ENCODE results near the gene MAP3K14. TPM values are rescaled to one million over a fixed set of nuclear protein-coding genes. Genes with fewer than 3 reads are reported as not detected.

MAP3K14 gene
- total RNA-seq, 1 experiment from 2014 or later: 3.0 TPM

DNA sequence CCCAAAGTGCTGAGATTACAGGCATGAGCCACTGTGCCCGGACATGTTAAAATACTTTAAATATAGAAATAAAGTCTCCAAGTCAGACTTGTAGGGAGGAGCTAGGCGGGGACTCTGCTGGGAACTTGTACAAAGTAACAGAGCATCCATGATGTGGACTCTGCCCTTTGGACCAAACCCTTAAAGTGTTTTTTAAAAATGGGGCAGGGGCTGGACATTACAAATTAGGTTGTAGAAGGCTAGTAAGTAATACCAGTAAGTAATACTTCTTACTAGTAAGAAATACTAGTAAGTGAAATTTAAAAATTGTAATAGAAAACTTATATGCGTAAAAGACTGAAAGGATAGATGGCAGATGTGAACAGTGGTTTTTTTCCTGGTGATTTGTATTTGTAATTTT lies 45.2 kb downstream of the MAP3K14 start:
- Histone ChIP-seq H3K27me3 (replicated peaks; ENCODE audit: insufficient read depth, low read depth, low read length, poor library complexity) (no peaks in the 10 kb centered on the region), H3K4me3 (ENCODE audit: low read depth, low read length, poor library complexity, severe bottlenecking) (no peak overlapping the region), H3K4me1 (ENCODE audit: insufficient read depth, low read length, poor library complexity, severe bottlenecking) (no peaks in the 10 kb centered on the region), H3K9me3 (ENCODE audit: low read depth, low read length, poor library complexity, severe bottlenecking) (no peaks in the 10 kb centered on the region), H3K27ac (ENCODE audit: low read depth, low read length, poor library complexity, severe bottlenecking) (no peak overlapping the region), H3K36me3 (ENCODE audit: insufficient read depth, low read length, poor library complexity, severe bottlenecking) (no peaks in the 10 kb centered on the region)
- ChIA-PET CTCF (interaction anchor here (0.6 kb wide), 1 partner anchor 37 kb away, joined by 8 read pairs; no protein-coding TSS in a partner anchor), POLR2A (ENCODE audit: low non-redundant PET) (no interaction called here)
- no peak for DNase-seq (ENCODE audit: low spot score)
- no TSS peak for BruUV-seq (replicated peaks)
- intact Hi-C loops (cut with micrococcal nuclease; ENCODE audit: unreplicated experiment): no loop called here
- no peak for TF ChIP-seq EZH2 (IDR thresholded peaks at IDR 0.05; ENCODE audit: borderline replicate concordance, low read depth, low read length, poor library complexity, severe bottlenecking)
- TF ChIP-seq, protein P1, sequence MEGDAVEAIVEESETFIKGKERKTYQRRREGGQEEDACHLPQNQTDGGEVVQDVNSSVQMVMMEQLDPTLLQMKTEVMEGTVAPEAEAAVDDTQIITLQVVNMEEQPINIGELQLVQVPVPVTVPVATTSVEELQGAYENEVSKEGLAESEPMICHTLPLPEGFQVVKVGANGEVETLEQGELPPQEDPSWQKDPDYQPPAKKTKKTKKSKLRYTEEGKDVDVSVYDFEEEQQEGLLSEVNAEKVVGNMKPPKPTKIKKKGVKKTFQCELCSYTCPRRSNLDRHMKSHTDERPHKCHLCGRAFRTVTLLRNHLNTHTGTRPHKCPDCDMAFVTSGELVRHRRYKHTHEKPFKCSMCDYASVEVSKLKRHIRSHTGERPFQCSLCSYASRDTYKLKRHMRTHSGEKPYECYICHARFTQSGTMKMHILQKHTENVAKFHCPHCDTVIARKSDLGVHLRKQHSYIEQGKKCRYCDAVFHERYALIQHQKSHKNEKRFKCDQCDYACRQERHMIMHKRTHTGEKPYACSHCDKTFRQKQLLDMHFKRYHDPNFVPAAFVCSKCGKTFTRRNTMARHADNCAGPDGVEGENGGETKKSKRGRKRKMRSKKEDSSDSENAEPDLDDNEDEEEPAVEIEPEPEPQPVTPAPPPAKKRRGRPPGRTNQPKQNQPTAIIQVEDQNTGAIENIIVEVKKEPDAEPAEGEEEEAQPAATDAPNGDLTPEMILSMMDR (conservative IDR thresholded peaks at IDR 0.05; ENCODE audit: low read depth, low read length): no peak

DNA sequence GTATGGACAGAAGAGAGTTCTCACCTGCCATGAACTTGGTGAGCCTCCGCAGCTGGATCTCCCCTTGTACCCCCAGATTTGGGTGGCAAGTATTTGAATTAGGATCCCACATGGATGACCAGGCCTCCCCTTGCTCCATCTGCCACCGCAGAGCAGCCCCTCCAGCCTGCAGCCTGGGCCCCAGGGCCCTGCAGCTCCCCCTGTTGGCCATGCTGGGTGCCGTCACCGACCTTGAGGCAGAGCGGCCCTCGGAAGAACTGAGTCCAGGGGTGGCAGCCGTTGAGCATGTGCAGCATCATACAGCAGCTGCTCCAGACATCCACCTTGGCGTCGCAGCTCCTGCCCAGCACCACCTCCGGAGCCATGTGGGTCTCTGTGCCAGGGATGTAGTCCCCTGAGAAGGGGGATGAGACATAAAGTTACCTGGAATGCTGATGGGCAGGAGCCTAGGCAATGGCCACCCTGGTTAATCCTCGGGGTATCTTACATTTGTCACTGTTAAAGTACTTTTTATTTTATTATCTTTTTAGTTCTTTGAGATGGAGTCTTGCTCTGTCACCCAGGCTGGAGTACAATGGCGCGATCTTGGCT lies 45.9 kb downstream of the MAP3K14 start:
- no peaks in the 10 kb centered on the region for H3K4me1 ChIP-seq (ENCODE audit: insufficient read depth, low read length, poor library complexity, severe bottlenecking)
- no peak overlapping the region for H3K27ac ChIP-seq (ENCODE audit: low read depth, low read length, poor library complexity, severe bottlenecking)
- no peaks in the 10 kb centered on the region for H3K9me3 ChIP-seq (ENCODE audit: low read depth, low read length, poor library complexity, severe bottlenecking)
- H3K27me3 ChIP-seq (replicated peaks; ENCODE audit: insufficient read depth, low read depth, low read length, poor library complexity): no peaks in the 10 kb centered on the region
- ChIA-PET CTCF (no interaction called here), POLR2A (ENCODE audit: low non-redundant PET) (no interaction called here)
- TF ChIP-seq, protein P1 (conservative IDR thresholded peaks at IDR 0.05; ENCODE audit: low read depth, low read length): peak; percentile 57
- TF ChIP-seq EZH2 (IDR thresholded peaks at IDR 0.05; ENCODE audit: borderline replicate concordance, low read depth, low read length, poor library complexity, severe bottlenecking): no peak
- no TSS peak for BruUV-seq (replicated peaks)
- no peak overlapping the region for H3K4me3 ChIP-seq (ENCODE audit: low read depth, low read length, poor library complexity, severe bottlenecking)
- H3K36me3 ChIP-seq (ENCODE audit: insufficient read depth, low read length, poor library complexity, severe bottlenecking): no peaks in the 10 kb centered on the region
- DNase-seq (ENCODE audit: low spot score): peak; percentile 22
- intact Hi-C loops (cut with micrococcal nuclease; ENCODE audit: unreplicated experiment): no loop called here

DNA sequence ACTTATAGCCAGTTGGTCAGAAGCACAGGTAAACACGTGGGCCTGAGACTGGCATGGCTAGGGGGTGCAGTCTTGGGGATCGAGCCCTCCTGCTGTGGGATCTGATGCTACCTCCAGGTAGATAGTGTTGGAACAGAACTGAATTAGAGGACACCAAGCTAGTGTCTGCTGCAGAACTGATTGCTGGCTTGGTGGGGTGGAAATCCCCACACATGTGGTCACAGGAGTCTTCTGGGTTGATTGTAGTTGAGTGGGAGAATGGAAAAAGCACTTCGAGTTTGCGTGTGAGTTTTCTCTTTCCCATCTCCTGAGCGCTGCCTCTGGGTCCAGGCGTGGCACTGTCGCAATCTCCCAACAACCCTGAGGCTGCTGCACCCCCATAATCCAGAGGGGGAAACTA lies 46.9 kb downstream of the MAP3K14 start:
- no peak for DNase-seq (ENCODE audit: low spot score)
- Histone ChIP-seq H3K27me3 (replicated peaks; ENCODE audit: insufficient read depth, low read depth, low read length, poor library complexity) (no peaks in the 10 kb centered on the region), H3K4me1 (ENCODE audit: insufficient read depth, low read length, poor library complexity, severe bottlenecking) (no peaks in the 10 kb centered on the region), H3K36me3 (ENCODE audit: insufficient read depth, low read length, poor library complexity, severe bottlenecking) (no peaks in the 10 kb centered on the region), H3K4me3 (ENCODE audit: low read depth, low read length, poor library complexity, severe bottlenecking) (no peak overlapping the region), H3K27ac (ENCODE audit: low read depth, low read length, poor library complexity, severe bottlenecking) (no peak overlapping the region), H3K9me3 (ENCODE audit: low read depth, low read length, poor library complexity, severe bottlenecking) (no peaks in the 10 kb centered on the region)
- ChIA-PET POLR2A (ENCODE audit: low non-redundant PET) (no interaction called here), CTCF (no interaction called here)
- BruUV-seq (replicated peaks): no TSS peak
- intact Hi-C loops (cut with micrococcal nuclease; ENCODE audit: unreplicated experiment): no loop called here
- TF ChIP-seq EZH2 (IDR thresholded peaks at IDR 0.05; ENCODE audit: borderline replicate concordance, low read depth, low read length, poor library complexity, severe bottlenecking): no peak
- TF ChIP-seq, protein P1 (conservative IDR thresholded peaks at IDR 0.05; ENCODE audit: low read depth, low read length): no peak

Data from A673 (cell line).